PC-3 (cell line): ENCODE data around the gene PLD4. TPM values are rescaled to one million over a fixed set of nuclear protein-coding genes. Genes with fewer than 3 reads are reported as not detected.
"Not testable (repeated sequence)": the region's sequence is repeated elsewhere in the genome, so short reads cannot be mapped to it uniquely, and the experiment has no call there.

Experiments
- ATAC-seq: fragments of 200-7000 bp; cut with Tn5 transposase; 2 replicates; pipeline ENCODE4 v1.9.1; 2020; ENCODE audit warnings: mild to moderate bottlenecking, moderate library complexity
- BruUV-seq: library from RNA; stranded (reverse); fragments of 400-500 nt; replicated peaks from 2 replicates; lab custom pipeline; 2021; lab: Mats Ljungman, UMichigan
- CTCF ChIA-PET: fragments of 300-600 bp; sonication (Branson Sonifier 250); formaldehyde crosslinking; loops from one replicate; lab custom pipeline; 2022; ENCODE audit warnings: antibody characterized with exemption; lab: Charles Lee
- POLR2A ChIA-PET: fragments of 300-600 bp; sonication (Branson Sonifier 250); formaldehyde crosslinking; loops from one replicate; lab custom pipeline; 2022; ENCODE audit warnings: antibody characterized with exemption; ENCODE audit not compliant: unreplicated experiment; lab: Charles Lee
- DNase-seq: peaks from one replicate; pipeline ENCODE4 v3.0.0-alpha.2; 2015
- H2AFZ ChIP-seq: fragments of 300-600 bp; sonication (generic); 2 replicates; pipeline ENCODE4 v1.6.0; 2016; ENCODE audit warnings: antibody characterized with exemption, low read length
- H3F3A ChIP-seq: fragments of 300-600 bp; sonication (generic); one replicate; pipeline ENCODE4 v1.6.0; 2017; ENCODE audit warnings: antibody characterized with exemption, low read length, control low read depth, mild to moderate bottlenecking; ENCODE audit not compliant: unreplicated experiment
- H3K27ac ChIP-seq: fragments of 300-600 bp; sonication (generic); 2 replicates; pipeline ENCODE4 v1.5.1; 2016; ENCODE audit warnings: mild to moderate bottlenecking, low read length
- H3K27me3 ChIP-seq: fragments of 300-600 bp; sonication (generic); 2 replicates; pipeline ENCODE4 v1.6.1; 2016; ENCODE audit warnings: low read length, mixed read lengths
- H3K36me3 ChIP-seq: fragments of 300-600 bp; sonication (generic); 2 replicates; pipeline ENCODE4 v1.6.1; 2016; ENCODE audit warnings: low read depth, mixed run types, low read length, mixed read lengths
- H3K4me1 ChIP-seq: fragments of 300-600 bp; sonication (generic); 2 replicates; pipeline ENCODE4 v1.5.1; 2016; ENCODE audit warnings: low read length; ENCODE audit not compliant: insufficient read depth
- H3K4me2 ChIP-seq: fragments of 300-600 bp; sonication (generic); 2 replicates; pipeline ENCODE4 v1.6.0; 2016; ENCODE audit warnings: low read length
- H3K4me3 ChIP-seq: fragments of 300-600 bp; sonication (generic); 2 replicates; pipeline ENCODE4 v1.5.1; 2016; ENCODE audit warnings: mild to moderate bottlenecking, low read length, mixed read lengths
- H3K79me2 ChIP-seq: fragments of 300-600 bp; sonication (generic); 2 replicates; pipeline ENCODE4 v1.6.1; 2017; ENCODE audit warnings: low read length, mixed read lengths
- H3K9ac ChIP-seq: fragments of 300-600 bp; sonication (generic); 2 replicates; pipeline ENCODE4 v1.6.0; 2016; ENCODE audit warnings: mild to moderate bottlenecking, low read length
- H3K9me2 ChIP-seq: fragments of 300-600 bp; sonication (generic); replicated peaks from 2 replicates; pipeline ENCODE4 v1.6.1; 2016; ENCODE audit warnings: mixed run types, low read length, mixed read lengths
- H3K9me3 ChIP-seq: fragments of 300-600 bp; sonication (generic); 2 replicates; pipeline ENCODE4 v1.6.1; 2016; ENCODE audit warnings: low read length, mixed read lengths
- H4K20me1 ChIP-seq: fragments of 300-600 bp; sonication (generic); 2 replicates; pipeline ENCODE4 v1.6.1; 2016; ENCODE audit warnings: low read length, mixed read lengths
- EZH2 ChIP-seq: fragments of 300-600 bp; sonication (generic); IDR thresholded peaks from one replicate; pipeline ENCODE4 v1.6.1; 2017; ENCODE audit warnings: antibody characterized with exemption, mild to moderate bottlenecking, low read length; ENCODE audit not compliant: unreplicated experiment
- EZH2phosphoT487 ChIP-seq: fragments of 300-600 bp; sonication (generic); IDR thresholded peaks from 2 replicates; pipeline ENCODE4 v1.6.1; 2018; ENCODE audit warnings: mild to moderate bottlenecking, antibody characterized with exemption, low read length, borderline replicate concordance
- intact Hi-C: fragments of 100-400 bp; cut with micrococcal nuclease; formaldehyde crosslinking; loops from 2 replicates; pipeline ENCODE4 v1.9.0; 2023
- total RNA-seq: library from RNA; depleted of rRNA; stranded (reverse); fragments of >200 nt; gene quantifications from 2 replicates; pipeline ENCODE4 v1.2.3, GENCODE V29; 2014
- TF ChIP-seq, protein P1 (sequence below): fragments of 300-600 bp; sonication (generic); conservative IDR thresholded peaks from 2 replicates; pipeline ENCODE4 v1.5.1; 2017; ENCODE audit warnings: antibody characterized with exemption, low read depth, mild to moderate bottlenecking, low read length

Gene PLD4
- total RNA-seq, 1 experiment from 2014 or later = 0.04 TPM

DNA sequence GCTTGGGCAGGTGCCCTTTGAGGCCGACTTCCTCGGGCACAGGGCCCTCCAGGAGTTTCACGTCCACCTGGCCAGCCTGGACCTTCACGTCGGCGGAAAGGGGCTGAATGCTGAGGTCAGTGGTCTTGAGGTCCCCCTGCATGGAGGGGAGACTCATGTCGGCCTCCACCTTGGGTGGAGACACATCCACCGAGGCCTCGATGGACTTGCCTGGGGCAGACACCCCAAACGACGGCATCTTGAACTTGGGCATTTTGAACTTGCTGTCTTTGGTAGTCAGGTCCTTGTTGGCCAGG lies 24.0 kb downstream of the PLD4 start:
- TF ChIP-seq, protein P1, sequence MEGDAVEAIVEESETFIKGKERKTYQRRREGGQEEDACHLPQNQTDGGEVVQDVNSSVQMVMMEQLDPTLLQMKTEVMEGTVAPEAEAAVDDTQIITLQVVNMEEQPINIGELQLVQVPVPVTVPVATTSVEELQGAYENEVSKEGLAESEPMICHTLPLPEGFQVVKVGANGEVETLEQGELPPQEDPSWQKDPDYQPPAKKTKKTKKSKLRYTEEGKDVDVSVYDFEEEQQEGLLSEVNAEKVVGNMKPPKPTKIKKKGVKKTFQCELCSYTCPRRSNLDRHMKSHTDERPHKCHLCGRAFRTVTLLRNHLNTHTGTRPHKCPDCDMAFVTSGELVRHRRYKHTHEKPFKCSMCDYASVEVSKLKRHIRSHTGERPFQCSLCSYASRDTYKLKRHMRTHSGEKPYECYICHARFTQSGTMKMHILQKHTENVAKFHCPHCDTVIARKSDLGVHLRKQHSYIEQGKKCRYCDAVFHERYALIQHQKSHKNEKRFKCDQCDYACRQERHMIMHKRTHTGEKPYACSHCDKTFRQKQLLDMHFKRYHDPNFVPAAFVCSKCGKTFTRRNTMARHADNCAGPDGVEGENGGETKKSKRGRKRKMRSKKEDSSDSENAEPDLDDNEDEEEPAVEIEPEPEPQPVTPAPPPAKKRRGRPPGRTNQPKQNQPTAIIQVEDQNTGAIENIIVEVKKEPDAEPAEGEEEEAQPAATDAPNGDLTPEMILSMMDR = no peak
- no peak for TF ChIP-seq EZH2
- TF ChIP-seq EZH2phosphoT487 = no peak
- Histone ChIP-seq H3K4me3 (no peak overlapping the region), H3K4me1 (no peaks in the 10 kb centered on the region), H3K4me2 (no peak overlapping the region), H3K9ac (no peak overlapping the region), H2AFZ (no peak overlapping the region), H3K27ac (no peak overlapping the region), H4K20me1 (no peaks in the 10 kb centered on the region), H3K27me3 (no peaks in the 10 kb centered on the region), H3F3A (no peaks in the 10 kb centered on the region), H3K79me2 (no peaks in the 10 kb centered on the region), H3K9me3 (no peaks in the 10 kb centered on the region), H3K36me3 (no peaks in the 10 kb centered on the region), H3K9me2 (no peaks in the 10 kb centered on the region)
- POLR2A ChIA-PET = no interaction called here
- no TSS peak for BruUV-seq
- DNase-seq = no peak
- CTCF ChIA-PET = no interaction called here
- intact Hi-C loops = no loop called here
- ATAC-seq = no peak

GRCh38 chr14:104949406-104949955 lies 24.8 kb downstream of the PLD4 start:
- H3K27ac ChIP-seq, H3K79me2 ChIP-seq, ATAC-seq, H2AFZ ChIP-seq, intact Hi-C loops, H3K9ac ChIP-seq, DNase-seq, H3K27me3 ChIP-seq, H3K36me3 ChIP-seq, H3K4me3 ChIP-seq, H3K9me2 ChIP-seq, BruUV-seq, H3K4me1 ChIP-seq, H3F3A ChIP-seq, H4K20me1 ChIP-seq, H3K9me3 ChIP-seq, POLR2A ChIA-PET, H3K4me2 ChIP-seq, CTCF ChIA-PET: not testable (repeated sequence)

GRCh38 chr14:104950021-104950420 lies 25.3 kb downstream of the PLD4 start:
- ChIA-PET POLR2A (no interaction called here), CTCF (no interaction called here)
- H3K79me2 ChIP-seq = no peaks in the 10 kb centered on the region
- no peak overlapping the region for H3K4me2 ChIP-seq
- H3K4me3 ChIP-seq = no peak overlapping the region
- H3K9me3 ChIP-seq = no peaks in the 10 kb centered on the region
- DNase-seq (no peak), ATAC-seq (no peak)
- intact Hi-C loops = no loop called here
- H2AFZ ChIP-seq = no peak overlapping the region
- no peaks in the 10 kb centered on the region for H4K20me1 ChIP-seq
- H3K4me1 ChIP-seq = no peaks in the 10 kb centered on the region
- no peaks in the 10 kb centered on the region for H3F3A ChIP-seq
- no peaks in the 10 kb centered on the region for H3K27me3 ChIP-seq
- BruUV-seq = no TSS peak
- H3K27ac ChIP-seq = no peak overlapping the region
- no peak overlapping the region for H3K9ac ChIP-seq
- TF ChIP-seq, protein P1 = no peak
- TF ChIP-seq EZH2 (no peak), EZH2phosphoT487 (no peak)
- no peaks in the 10 kb centered on the region for H3K9me2 ChIP-seq
- peaks cover 3% of the 10 kb centered on the region; the same call in 1 of the 2 replicates for H3K36me3 ChIP-seq

DNA sequence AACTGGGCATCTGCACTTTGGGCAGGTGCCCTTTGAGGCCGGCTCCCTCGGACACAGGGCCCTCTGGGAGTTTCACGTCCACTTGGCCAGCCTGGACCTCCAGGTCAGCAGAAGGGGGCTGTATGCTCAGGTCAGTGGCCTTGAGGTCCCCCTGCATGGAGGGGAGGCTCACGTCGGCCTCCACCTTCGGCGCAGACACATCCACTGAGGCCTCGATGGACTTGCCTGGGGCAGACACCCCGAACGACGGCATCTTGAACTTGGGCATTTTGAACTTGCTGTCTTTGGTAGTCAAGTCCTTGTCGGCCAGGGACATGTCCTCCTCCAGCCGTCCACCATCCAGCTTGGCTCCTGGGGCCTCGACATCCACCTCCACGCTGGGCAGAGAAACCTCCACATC lies 26.0 kb downstream of the PLD4 start:
- H4K20me1 ChIP-seq, H3K27me3 ChIP-seq, H3K9ac ChIP-seq, BruUV-seq, H3K36me3 ChIP-seq, H3K27ac ChIP-seq, H3K4me2 ChIP-seq, DNase-seq, H3K9me2 ChIP-seq, ATAC-seq, H2AFZ ChIP-seq, CTCF ChIA-PET, H3K4me3 ChIP-seq, intact Hi-C loops, POLR2A ChIA-PET, H3F3A ChIP-seq, H3K9me3 ChIP-seq, H3K4me1 ChIP-seq, H3K79me2 ChIP-seq: not testable (repeated sequence)

DNA sequence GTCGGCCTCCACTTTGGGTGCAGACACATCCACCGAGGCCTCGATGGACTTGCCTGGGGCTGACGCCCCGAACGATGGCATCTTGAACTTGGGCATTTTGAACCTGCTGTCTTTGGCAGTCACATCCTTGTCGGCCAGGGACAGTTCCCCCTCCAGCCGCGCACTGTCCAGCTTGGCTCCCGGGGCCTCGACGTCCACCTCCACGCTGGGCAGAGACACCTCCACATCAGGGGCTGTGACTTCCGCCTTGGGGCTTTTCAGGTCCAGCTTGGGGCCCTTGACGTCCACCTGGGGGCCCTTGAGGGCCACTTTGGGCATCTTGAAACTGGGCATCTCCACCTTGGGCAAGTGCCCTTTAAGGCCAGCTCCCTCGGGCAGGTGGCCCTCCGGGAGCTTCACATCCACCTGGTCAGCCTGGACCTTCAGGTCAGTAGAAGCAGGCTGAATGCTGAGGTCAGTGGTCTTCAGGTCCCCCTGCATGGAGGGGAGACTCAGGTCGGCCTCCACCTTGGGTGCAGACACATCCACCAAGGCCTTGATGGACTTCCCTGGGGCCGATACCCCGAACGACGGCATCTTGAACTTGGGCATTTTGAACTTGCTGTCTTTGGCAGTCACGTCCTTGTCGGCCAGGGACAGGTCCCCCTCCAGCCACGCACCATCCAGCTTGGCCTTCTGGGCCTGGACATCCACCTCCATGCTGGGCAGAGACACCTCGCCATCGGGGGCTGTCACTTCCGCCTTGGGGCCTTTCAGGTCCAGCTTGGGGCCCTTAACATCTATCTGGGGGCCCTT lies 27.4 kb downstream of the PLD4 start:
- H3K9me3 ChIP-seq, ATAC-seq, H3K4me3 ChIP-seq, intact Hi-C loops, H3K4me1 ChIP-seq, H3K9me2 ChIP-seq, H3K9ac ChIP-seq, BruUV-seq, H3F3A ChIP-seq, POLR2A ChIA-PET, H2AFZ ChIP-seq, CTCF ChIA-PET, H4K20me1 ChIP-seq, H3K27ac ChIP-seq, H3K27me3 ChIP-seq, DNase-seq, H3K4me2 ChIP-seq, H3K36me3 ChIP-seq, H3K79me2 ChIP-seq: not testable (repeated sequence)
